ENCODE results near the gene CAMTA1.
"Not testable (repeated sequence)": the region's sequence is repeated elsewhere in the genome, so short reads cannot be mapped to it uniquely, and the experiment has no call there.

Gene CAMTA1

DNA sequence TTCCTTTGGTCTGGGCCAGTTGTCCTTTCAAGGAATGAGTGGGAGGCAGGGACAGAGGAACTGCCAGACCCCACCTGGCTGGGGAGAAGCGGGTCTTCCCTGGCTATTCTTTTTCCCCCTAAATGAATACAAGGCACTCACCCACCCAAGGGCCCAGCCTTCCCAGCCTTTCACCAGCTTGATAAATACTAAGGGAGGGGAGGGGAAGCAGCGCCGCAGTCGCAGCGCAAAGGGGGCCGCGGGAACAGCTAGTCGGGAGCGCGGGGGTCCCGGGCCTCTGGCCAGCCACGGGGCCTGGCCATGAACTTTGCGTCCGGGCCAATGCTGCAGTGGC is 894.6 kb downstream of the CAMTA1 start:
- DNase-seq (ENCODE audit: low read depth) = no peak

- no peak for DNase-seq (ENCODE audit: low read depth)
These were observed 895.1 kb downstream of the CAMTA1 start for GRCh38 chr1:7680207-7680954.

DNA sequence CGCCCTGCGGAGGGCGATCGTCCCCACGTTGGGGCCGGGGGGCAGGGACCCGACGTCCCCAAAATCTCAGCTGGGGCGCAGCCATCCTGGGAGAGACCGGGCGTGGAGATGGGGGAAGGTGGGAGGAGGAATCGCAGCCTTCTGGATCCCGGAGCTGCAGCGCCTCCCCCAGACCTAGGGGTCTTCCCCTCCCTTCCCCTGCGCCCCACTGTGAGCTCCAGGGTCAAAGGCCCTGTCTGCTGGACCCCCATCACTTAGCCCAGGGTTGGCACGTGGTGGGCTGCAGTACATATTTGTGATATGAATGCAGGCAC is 895.7 kb downstream of the CAMTA1 start:
- no peak for DNase-seq (ENCODE audit: low read depth)

GRCh38 chr1:7681401-7681800 is 896.1 kb downstream of the CAMTA1 start:
- DNase-seq (ENCODE audit: low read depth) = no peak

- DNase-seq (ENCODE audit: low read depth) = no peak
These were observed 898.3 kb downstream of the CAMTA1 start for GRCh38 chr1:7683521-7683920.

- DNase-seq (ENCODE audit: low read depth) = no peak
These were observed 898.9 kb downstream of the CAMTA1 start for GRCh38 chr1:7684132-7684531.

GRCh38 chr1:7684861-7685635 is 899.8 kb downstream of the CAMTA1 start:
- no peak for DNase-seq (ENCODE audit: low read depth)

- no peak for DNase-seq (ENCODE audit: low read depth)
These were observed 901.1 kb downstream of the CAMTA1 start for GRCh38 chr1:7686301-7686850.

DNA sequence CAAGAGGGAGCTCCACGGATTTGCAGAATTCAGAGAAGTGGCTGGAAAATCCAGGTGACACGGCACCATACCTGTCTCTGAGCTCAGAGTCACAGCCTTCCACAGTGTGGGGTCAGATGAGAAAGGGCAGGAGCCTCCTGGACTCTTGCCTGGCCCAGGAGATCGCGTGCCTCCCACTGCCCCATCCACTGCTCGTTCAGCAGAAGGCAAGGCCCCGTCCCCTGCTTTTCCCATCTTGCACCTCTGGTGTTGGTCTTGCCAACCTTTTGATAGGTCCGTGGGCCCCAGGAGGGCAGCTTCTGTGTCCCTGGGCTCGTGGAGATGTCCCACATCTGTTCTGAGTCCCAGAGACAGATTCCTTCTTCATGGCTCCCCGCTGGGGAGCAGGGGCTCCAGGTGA is 902.2 kb downstream of the CAMTA1 start:
- no peak for DNase-seq (ENCODE audit: low read depth)

DNA sequence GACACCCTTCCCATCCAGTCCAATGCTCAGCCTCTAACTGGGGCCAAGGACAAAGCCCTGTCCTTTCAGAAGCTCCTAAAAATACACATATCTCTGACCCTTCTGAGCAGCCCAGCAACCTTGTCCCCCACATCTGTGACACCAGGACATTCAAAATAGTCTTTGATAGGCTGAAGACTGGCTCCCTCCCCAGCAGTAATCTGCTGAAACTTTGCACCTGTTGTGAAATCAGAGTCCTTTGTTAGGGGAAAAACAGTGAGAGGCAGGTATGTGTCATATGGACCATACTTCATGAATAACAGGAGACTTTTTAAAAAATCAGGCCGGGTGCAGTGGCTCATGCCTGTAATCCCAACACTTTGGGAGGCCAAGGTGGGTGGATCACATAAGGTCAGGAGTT is 903.4 kb downstream of the CAMTA1 start:
- DNase-seq (ENCODE audit: low read depth) = no peak

DNA sequence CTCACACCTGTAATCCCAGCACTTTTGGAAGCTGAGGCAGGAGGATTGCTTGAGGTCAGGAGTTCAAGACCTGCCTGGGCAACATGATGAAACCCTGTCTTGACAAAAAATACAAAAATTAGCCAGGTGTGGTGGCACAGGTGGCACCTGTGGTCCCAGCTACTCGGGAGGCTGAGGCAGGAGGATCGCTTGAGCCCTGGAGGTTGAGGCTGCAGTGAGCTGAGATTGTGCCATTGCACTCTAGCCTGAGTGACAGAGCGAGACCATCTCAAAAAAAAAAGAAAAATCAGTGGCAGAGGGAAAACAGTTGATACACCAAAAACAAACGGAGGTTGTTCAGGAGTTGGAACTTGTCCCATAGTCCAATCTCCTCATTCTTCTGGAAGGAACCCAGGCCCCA is 904.1 kb downstream of the CAMTA1 start:
- DNase-seq (ENCODE audit: low read depth) = not testable (repeated sequence)

GRCh38 chr1:7690076-7690475 is 904.8 kb downstream of the CAMTA1 start:
- no peak for DNase-seq (ENCODE audit: low read depth)

- no peak for DNase-seq (ENCODE audit: low read depth)
These were observed 905.4 kb downstream of the CAMTA1 start for GRCh38 chr1:7690496-7691182.

DNA sequence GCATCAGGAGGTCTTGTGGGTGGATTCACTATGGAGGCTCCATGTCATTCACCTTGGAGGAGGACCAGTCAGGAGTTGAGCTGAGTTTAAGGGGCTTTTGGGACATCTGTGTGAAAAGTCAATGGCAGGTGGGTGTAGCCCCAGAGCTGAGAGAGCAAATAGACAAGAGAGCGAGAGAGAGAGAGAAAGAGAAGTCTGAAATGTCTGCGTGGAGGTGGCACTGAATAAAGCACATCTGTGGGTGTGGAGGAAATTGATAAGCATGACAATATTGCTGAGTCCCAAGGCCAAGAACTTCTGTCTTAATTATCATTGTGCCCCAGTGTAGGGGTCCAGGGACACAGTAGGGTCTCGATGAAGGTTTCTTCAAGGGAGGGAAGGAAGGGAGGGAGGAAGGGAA is 906.3 kb downstream of the CAMTA1 start:
- no peak for DNase-seq (ENCODE audit: low read depth)

DNA sequence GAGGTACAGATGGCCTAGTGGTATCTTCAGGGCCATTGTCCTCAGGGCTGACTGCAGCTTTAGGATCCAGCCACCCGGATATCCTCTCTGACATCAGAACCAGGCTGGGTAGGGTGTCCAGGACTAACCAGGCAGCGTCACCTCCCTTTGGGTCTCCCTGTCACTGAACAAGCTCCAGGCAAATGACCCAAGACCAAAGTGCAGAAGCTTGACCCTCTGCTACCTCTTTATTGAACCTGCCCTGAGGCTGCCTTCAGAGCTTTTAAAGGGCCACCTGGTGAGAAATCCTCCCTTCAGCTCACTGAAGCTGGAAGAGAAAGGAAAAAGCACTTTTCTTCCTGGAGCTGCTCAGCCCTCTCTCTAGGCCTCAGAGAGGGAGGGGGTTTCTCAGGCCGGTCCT is 906.8 kb downstream of the CAMTA1 start:
- DNase-seq (ENCODE audit: low read depth) = no peak

- DNase-seq (ENCODE audit: low read depth) = not testable (repeated sequence)
These were observed 907.8 kb downstream of the CAMTA1 start for GRCh38 chr1:7693037-7693436.

DNA sequence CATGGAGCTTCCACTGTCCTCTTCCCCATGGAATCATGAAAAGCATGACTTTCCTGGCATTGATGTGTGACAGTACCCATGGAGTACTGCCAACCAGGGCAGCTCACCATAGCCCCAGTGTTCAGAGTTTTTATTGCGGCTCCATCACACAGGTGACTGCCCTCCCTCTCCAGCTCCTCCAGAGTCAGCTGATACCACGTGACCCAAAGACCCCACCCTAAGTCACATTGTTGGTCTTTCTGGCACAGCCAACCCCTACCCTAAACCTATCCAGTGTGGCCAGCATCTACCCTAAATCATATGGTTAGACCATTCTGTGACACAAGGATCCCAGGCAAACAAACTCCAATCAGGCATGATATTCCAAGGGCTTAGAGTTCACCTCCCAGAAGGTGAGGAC is 908.4 kb downstream of the CAMTA1 start:
- no peak for DNase-seq (ENCODE audit: low read depth)

DNA sequence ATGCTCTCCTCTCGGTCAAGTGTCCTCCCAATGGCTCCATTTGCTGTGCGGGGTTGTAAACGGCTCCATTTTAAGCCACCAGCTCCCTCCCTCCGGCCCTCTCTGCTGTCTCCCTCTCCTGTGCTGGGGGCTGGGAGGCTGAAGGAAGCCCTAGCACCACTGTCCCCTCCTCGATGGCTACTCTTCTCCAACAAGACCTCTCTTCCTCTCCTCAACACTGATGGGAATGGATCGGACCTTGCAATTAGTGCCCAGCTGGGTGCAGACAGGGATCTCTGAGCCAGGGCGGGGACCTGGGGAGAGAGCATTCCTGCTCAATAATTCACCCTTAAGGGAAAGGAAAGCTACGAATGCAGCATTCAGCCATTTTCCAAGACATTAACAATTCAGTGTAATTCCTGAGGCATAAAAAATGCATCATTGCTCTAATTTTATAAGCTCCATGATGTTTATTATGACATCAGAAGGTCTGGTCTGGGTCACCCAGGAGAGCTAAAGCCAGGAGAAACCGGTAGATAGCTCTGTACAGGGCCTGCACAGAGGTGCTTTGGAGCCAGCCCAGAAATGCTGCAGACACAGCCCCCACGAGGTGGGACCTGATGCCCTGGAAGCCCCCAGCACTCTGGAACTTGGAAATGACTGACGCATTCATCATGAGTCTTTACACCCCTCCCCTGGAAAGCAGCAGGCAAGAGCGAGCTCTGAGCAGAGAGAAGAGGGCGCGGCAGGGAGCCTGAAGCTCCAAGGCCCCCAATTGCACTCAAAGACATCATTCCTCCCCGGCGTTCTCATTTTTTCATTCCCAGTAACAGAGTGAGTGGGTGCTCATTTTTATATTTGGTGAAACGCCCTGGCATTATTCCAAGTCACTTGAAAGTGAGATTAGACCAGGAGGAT is 909.6 kb downstream of the CAMTA1 start:
- no peak for DNase-seq (ENCODE audit: low read depth)

DNA sequence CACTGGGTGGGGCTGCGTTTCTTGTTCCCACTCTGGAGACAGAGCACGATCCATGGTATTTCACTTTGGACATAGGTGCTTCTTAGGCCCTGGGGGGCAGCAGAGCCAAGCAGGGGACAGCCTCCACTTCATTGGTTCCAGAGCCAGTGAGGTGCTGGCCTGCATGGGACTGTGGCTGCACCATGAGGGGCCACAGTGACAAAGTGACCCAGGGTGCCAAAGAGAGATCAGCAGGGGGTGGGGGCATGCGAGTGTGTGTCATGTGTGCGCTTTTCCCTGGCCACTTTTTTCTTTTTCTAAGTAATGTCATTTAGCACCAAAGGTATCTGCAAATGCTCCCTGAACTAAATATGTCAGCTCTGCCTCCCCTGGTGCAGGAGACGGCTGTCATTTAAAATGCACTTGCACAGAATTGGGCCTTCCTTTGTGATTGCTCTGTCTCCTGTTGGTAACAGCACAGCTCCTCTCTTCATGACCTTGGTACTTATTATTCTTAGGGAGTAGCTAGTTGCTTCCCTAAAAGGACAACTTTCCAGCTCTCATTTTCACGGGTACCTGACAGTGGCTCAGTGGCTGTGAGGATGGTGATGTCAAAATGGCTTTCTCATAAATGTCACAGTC is 910.4 kb downstream of the CAMTA1 start:
- no peak for DNase-seq (ENCODE audit: low read depth)

DNA sequence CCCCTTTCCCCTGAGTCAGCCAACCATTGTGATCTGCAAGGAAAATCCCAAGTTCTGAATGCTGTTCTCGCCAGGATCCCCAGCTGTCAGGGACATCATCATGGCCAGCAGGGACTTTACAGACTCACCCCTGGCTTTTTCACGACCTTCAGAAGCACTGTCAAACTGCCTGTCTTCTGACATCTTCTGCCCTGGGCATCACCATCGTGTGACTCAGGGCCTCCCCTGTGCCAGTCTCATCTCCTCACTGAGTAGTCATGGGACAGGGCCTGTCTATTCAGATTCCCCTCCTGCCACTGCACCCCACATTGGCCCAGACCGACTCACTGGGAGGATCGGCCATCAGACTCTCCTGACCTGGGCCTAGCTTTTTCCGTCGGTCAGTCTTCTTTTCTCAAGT is 913.4 kb downstream of the CAMTA1 start:
- DNase-seq (ENCODE audit: low read depth) = no peak

- DNase-seq (ENCODE audit: low read depth) = no peak
These were observed 917.1 kb downstream of the CAMTA1 start for GRCh38 chr1:7702365-7702764.
